H9 (cell line): ENCODE measurements around the gene MAPKAP1. TPM values are rescaled to one million over a fixed set of nuclear protein-coding genes. Genes with fewer than 3 reads are reported as not detected.

Source experiments
- DNase-seq: peaks from one replicate; pipeline ENCODE4 v3.0.0-alpha.2; 2017
- H2AFZ ChIP-seq: one replicate; pipeline ENCODE4 v1.6.1; 2013; ENCODE audit warnings: mild to moderate bottlenecking, low read length, control low read depth, moderate library complexity
- H2AK5ac ChIP-seq: 2 replicates; pipeline ENCODE4 v1.6.1; 2013; ENCODE audit warnings: low read length, control low read depth, mixed read lengths; ENCODE audit not compliant: insufficient read length
- H2BK120ac ChIP-seq: one replicate; pipeline ENCODE4 v1.6.1; 2013; ENCODE audit warnings: low read depth, mild to moderate bottlenecking, low read length, control low read depth, inconsistent platforms; ENCODE audit not compliant: poor library complexity, severe bottlenecking
- H2BK12ac ChIP-seq: 2 replicates; pipeline ENCODE4 v1.6.1; 2013; ENCODE audit warnings: low read length, control low read depth, mixed read lengths, low read depth; ENCODE audit not compliant: insufficient read length
- H2BK15ac ChIP-seq: 2 replicates; pipeline ENCODE4 v1.6.1; 2013; ENCODE audit warnings: low read depth, low read length, control low read depth
- H2BK20ac ChIP-seq: one replicate; pipeline ENCODE4 v1.6.1; 2013; ENCODE audit warnings: low read depth, mild to moderate bottlenecking, low read length, control low read depth, inconsistent platforms; ENCODE audit not compliant: poor library complexity, severe bottlenecking
- H2BK5ac ChIP-seq: 2 replicates; pipeline ENCODE4 v1.6.1; 2013; ENCODE audit warnings: low read length, control low read depth, mixed read lengths; ENCODE audit not compliant: insufficient read length
- H3K14ac ChIP-seq: 2 replicates; pipeline ENCODE4 v1.6.1; 2013; ENCODE audit warnings: low read length, control low read depth; ENCODE audit not compliant: insufficient read depth
- H3K18ac ChIP-seq: 2 replicates; pipeline ENCODE4 v1.6.1; 2013; ENCODE audit warnings: low read depth, mild to moderate bottlenecking, mixed read lengths, low read length, control low read depth; ENCODE audit not compliant: insufficient read length
- H3K23ac ChIP-seq: 2 replicates; pipeline ENCODE4 v1.6.1; 2013; ENCODE audit warnings: low read length, control low read depth, mixed read lengths, low read depth; ENCODE audit not compliant: insufficient read length
- H3K23me2 ChIP-seq: 2 replicates; pipeline ENCODE4 v1.6.1; 2013; ENCODE audit warnings: low read depth, mild to moderate bottlenecking, mixed read lengths, low read length, control low read depth; ENCODE audit not compliant: insufficient read length, poor library complexity, severe bottlenecking
- H3K27ac ChIP-seq: 2 replicates; pipeline ENCODE4 v1.5.1; 2013; ENCODE audit warnings: low read length, control low read depth, mixed read lengths, low read depth; ENCODE audit not compliant: insufficient read length
- H3K27me3 ChIP-seq: 2 replicates; pipeline ENCODE4 v1.6.1; 2013; ENCODE audit warnings: low read length, control low read depth, inconsistent platforms; ENCODE audit not compliant: insufficient read depth
- H3K4ac ChIP-seq: 2 replicates; pipeline ENCODE4 v1.6.1; 2013; ENCODE audit warnings: low read depth, mild to moderate bottlenecking, control low read depth, inconsistent platforms, low read length, moderate library complexity
- H3K4me1 ChIP-seq: 2 replicates; pipeline ENCODE4 v1.6.1; 2013; ENCODE audit warnings: low read length, control low read depth, inconsistent platforms; ENCODE audit not compliant: insufficient read depth
- H3K4me2 ChIP-seq: 2 replicates; pipeline ENCODE4 v1.6.1; 2013; ENCODE audit warnings: low read length, control low read depth, mixed read lengths; ENCODE audit not compliant: insufficient read length, insufficient read depth
- H3K56ac ChIP-seq: 2 replicates; pipeline ENCODE4 v1.6.1; 2013; ENCODE audit warnings: low read depth, mild to moderate bottlenecking, mixed read lengths, low read length, control low read depth; ENCODE audit not compliant: insufficient read length
- H3K79me1 ChIP-seq: 2 replicates; pipeline ENCODE4 v1.6.1; 2013; ENCODE audit warnings: low read depth, mild to moderate bottlenecking, moderate library complexity, low read length, control low read depth, inconsistent platforms; ENCODE audit not compliant: insufficient read depth, poor library complexity, severe bottlenecking
- H3K79me2 ChIP-seq: 2 replicates; pipeline ENCODE4 v1.6.1; 2013; ENCODE audit warnings: low read length, control low read depth, inconsistent platforms; ENCODE audit not compliant: insufficient read depth
- H3K9ac ChIP-seq: 2 replicates; pipeline ENCODE4 v1.6.1; 2013; ENCODE audit warnings: low read length, control low read depth, mixed read lengths; ENCODE audit not compliant: insufficient read length; ENCODE audit errors: extremely low read depth
- H3K9me3 ChIP-seq: one replicate; pipeline ENCODE4 v1.6.1; 2013; ENCODE audit warnings: low read depth, low read length, inconsistent platforms; ENCODE audit not compliant: control insufficient read depth
- H3T11ph ChIP-seq: one replicate; pipeline ENCODE4 v1.6.1; 2013; ENCODE audit warnings: mild to moderate bottlenecking, low read length, control low read depth, inconsistent platforms
- H4K20me1 ChIP-seq: one replicate; pipeline ENCODE4 v1.6.1; 2013; ENCODE audit not compliant: control insufficient read depth, insufficient read length, insufficient read depth
- H4K5ac ChIP-seq: 2 replicates; pipeline ENCODE4 v1.6.1; 2013; ENCODE audit warnings: low read depth, mild to moderate bottlenecking, mixed read lengths, low read length, control low read depth; ENCODE audit not compliant: insufficient read length
- H4K8ac ChIP-seq: replicated peaks from 2 replicates; pipeline ENCODE4 v1.6.1; 2013; ENCODE audit warnings: low read length, control low read depth, mixed read lengths, low read depth; ENCODE audit not compliant: insufficient read length
- H4K91ac ChIP-seq: 2 replicates; pipeline ENCODE4 v1.6.1; 2013; ENCODE audit warnings: low read depth, mild to moderate bottlenecking, moderate library complexity, mixed read lengths, low read length, control low read depth; ENCODE audit not compliant: insufficient read length
- H3K27ac Mint-ChIP-seq, 3 experiments: 2 replicates in 2 of 3; 3 replicates in 1 of 3; pipeline ENCODE4 v1.8.0; 2020 to 2021; ENCODE audit warnings: mixed read lengths in 3 of 3, mild to moderate bottlenecking in 1 of 3, moderate library complexity in 1 of 3
- H3K27me3 Mint-ChIP-seq: 2 replicates; pipeline ENCODE4 v1.8.0; 2021; ENCODE audit warnings: low read depth, mild to moderate bottlenecking, moderate library complexity, mixed read lengths
- H3K36me3 Mint-ChIP-seq, 3 experiments: 2 replicates in 2 of 3; 3 replicates in 1 of 3; pipeline ENCODE4 v1.8.0; 2020 to 2021; ENCODE audit warnings: low read depth in 3 of 3, mixed read lengths in 3 of 3; ENCODE audit not compliant: insufficient read depth in 1 of 3
- H3K4me1 Mint-ChIP-seq, 2 experiments: 2 replicates each; pipeline ENCODE4 v1.8.0; 2020; ENCODE audit warnings: mixed read lengths in 2 of 2
- H3K4me3 Mint-ChIP-seq, 2 experiments: 2 replicates in 1 of 2; 3 replicates in 1 of 2; pipeline ENCODE4 v1.8.0; 2020 to 2021; ENCODE audit warnings: mild to moderate bottlenecking in 2 of 2, mixed read lengths in 2 of 2, moderate library complexity in 1 of 2
- H3K9me3 Mint-ChIP-seq, 2 experiments: 2 replicates in 1 of 2; 3 replicates in 1 of 2; pipeline ENCODE4 v1.8.0; 2020; ENCODE audit warnings: mild to moderate bottlenecking in 2 of 2, mixed read lengths in 2 of 2, moderate library complexity in 1 of 2
- CTCF ChIP-seq: fragments of 200-600 bp; sonication (generic); conservative IDR thresholded peaks from 3 replicates; pipeline ENCODE4 v1.8.0; 2021; ENCODE audit warnings: antibody characterized with exemption, mild to moderate bottlenecking
- WGBS: extraction: QIAGEN DNeasy Blood & Tissue Kit; methylation state at CpG from one replicate; pipeline ENCODE4 v1.1.7; 2013; ENCODE audit warnings: missing lambda C conversion rate, low lambda C conversion rate, mixed read lengths; ENCODE audit not compliant: insufficient read length; ENCODE audit errors: extremely low coverage; 5-methylcytosine and 5-hydroxymethylcytosine counted together
- total RNA-seq: library from RNA; stranded (reverse); gene quantifications from 2 replicates; pipeline ENCODE4 v1.2.1, GENCODE V29; 2021

MAPKAP1 gene
- total RNA-seq, 1 experiment from 2014 or later, result 97.0 TPM

- Histone ChIP-seq H2AK5ac (no peak overlapping the region), H3K23me2 (no peaks in the 10 kb centered on the region), H3T11ph (no peak overlapping the region), H2BK5ac (no peak overlapping the region), H4K20me1 (no peaks in the 10 kb centered on the region), H2BK20ac (no peak overlapping the region), H3K18ac (no peak overlapping the region), H4K5ac (no peak overlapping the region), H3K14ac (no peak overlapping the region), H2BK120ac (no peak overlapping the region), H2BK15ac (no peak overlapping the region), H3K9me3 (no peaks in the 10 kb centered on the region), H4K91ac (no peak overlapping the region), H3K4ac (no peak overlapping the region), H3K56ac (no peak overlapping the region), H3K27ac (no peak overlapping the region), H3K9ac (no peak overlapping the region), H3K79me1 (no peaks in the 10 kb centered on the region), H3K27me3 (no peaks in the 10 kb centered on the region), H3K23ac (no peak overlapping the region), H3K4me2 (no peak overlapping the region), H2AFZ (no peak overlapping the region), H2BK12ac (no peak overlapping the region), H3K79me2 (peaks cover 10% of the 10 kb centered on the region), H3K4me1 (peaks cover 7% of the 10 kb centered on the region; the same call in 1 of the 2 replicates), H4K8ac (no peak overlapping the region)
- Mint-ChIP-seq H3K27me3 (no peaks in the 10 kb centered on the region), H3K4me1 (peaks cover 25 to 32% of the 10 kb centered on the region in 2 experiments), H3K4me3 (no peak overlapping the region), H3K27ac (no peak overlapping the region), H3K36me3 (peaks cover 0 to 5% (median 2%) of the 10 kb centered on the region in 3 experiments; a peak in 2 of 7 replicates), H3K9me3 (peaks cover 0 to 4% of the 10 kb centered on the region in 2 experiments; a peak in 3 of 5 replicates)
- TF ChIP-seq CTCF, result no peak
- DNase-seq, result no peak
- WGBS, result no CpG with 5 or more reads among the region's 1 CpG
These were observed 76.6 kb downstream of the MAPKAP1 start for GRCh38 chr9:125630436-125630835.
